Suprapubic skin (tissue), 4 donors: ENCODE results near the gene PCGF6. TPM values are rescaled to one million over a fixed set of nuclear protein-coding genes. Genes with fewer than 3 reads are reported as not detected.
"Not testable (repeated sequence)": the region's sequence is repeated elsewhere in the genome, so short reads cannot be mapped to it uniquely, and the experiment has no call there.

Experiments used
- DNase-seq, 2 donors: peaks; one replicate each; pipeline ENCODE4 v3.0.0-alpha.2; 2019; ENCODE audit warnings: low spot score in 2 of 2
- H3K27ac ChIP-seq: fragments of 200-600 bp; sonication (generic); one replicate; pipeline ENCODE4 v1.5.1; 2019
- H3K27me3 ChIP-seq: fragments of 200-600 bp; sonication (generic); one replicate; pipeline ENCODE4 v1.5.1; 2019
- H3K36me3 ChIP-seq: fragments of 200-600 bp; sonication (generic); one replicate; pipeline ENCODE4 v1.5.1; 2019
- H3K4me1 ChIP-seq: fragments of 200-600 bp; sonication (generic); one replicate; pipeline ENCODE4 v1.5.1; 2019
- H3K4me3 ChIP-seq: fragments of 200-600 bp; sonication (generic); one replicate; pipeline ENCODE4 v1.5.1; 2019; ENCODE audit warnings: mild to moderate bottlenecking
- H3K9me3 ChIP-seq: fragments of 200-600 bp; sonication (generic); one replicate; pipeline ENCODE4 v1.5.1; 2019
- EP300 ChIP-seq: sonication (generic); formaldehyde crosslinking; IDR thresholded peaks from one replicate; pipeline ENCODE4 v1.6.1; 2017; ENCODE audit warnings: antibody characterized with exemption
- POLR2A ChIP-seq, 2 donors: fragments of 450-650 bp; IDR thresholded peaks; one replicate each; pipeline ENCODE4 v1.6.1; 2017; ENCODE audit warnings: antibody characterized with exemption in 2 of 2, mild to moderate bottlenecking in 2 of 2, moderate library complexity in 2 of 2
- POLR2AphosphoS5 ChIP-seq, 3 donors: sonication (generic); formaldehyde crosslinking; IDR thresholded peaks; one replicate each; pipeline ENCODE4 v1.6.1; 2017; ENCODE audit warnings: antibody characterized with exemption in 3 of 3
- WGBS: methylation state at CpG from one replicate; pipeline ENCODE4 v1.1.5; 2018; 5-methylcytosine and 5-hydroxymethylcytosine counted together
- total RNA-seq, 4 donors: library from RNA; depleted of rRNA; stranded (reverse); fragments of >200 nt; gene quantifications; one replicate each; pipeline ENCODE4 v1.1.0, GENCODE V29; 2016
- TF ChIP-seq, protein P1 (sequence below), 2 donors: fragments of 200-600 bp in 1 of 2; fragments of 450-650 bp in 1 of 2; sonication (generic) in 1 of 2; IDR thresholded peaks; one replicate each; pipeline ENCODE4 v1.5.1; 2016 to 2019; ENCODE audit warnings: antibody characterized with exemption in 2 of 2, mild to moderate bottlenecking in 1 of 2, moderate library complexity in 1 of 2

The PCGF6 gene
- total RNA-seq, 4 donors from 2014 or later, result 2.6 to 7.2 (median 4.9) TPM

GRCh38 chr10:103367782-103368518 lies 17.0 kb upstream of the PCGF6 start, which contains the start of gene TAF5:
Gene TAF5, plus strand, starts transcription at chr10:103367976. Its CDS starts 14 bp downstream, at chr10:103367990.
- peak; percentile 93 for DNase-seq
- TF ChIP-seq POLR2AphosphoS5 (IDR thresholded peaks at IDR 0.05), result peak in 2 of 3 donors; percentile 67 to 88
- TF ChIP-seq POLR2A (IDR thresholded peaks at IDR 0.05), result peak in 1 of 2 donors; percentile 86
- TF ChIP-seq, protein P1, sequence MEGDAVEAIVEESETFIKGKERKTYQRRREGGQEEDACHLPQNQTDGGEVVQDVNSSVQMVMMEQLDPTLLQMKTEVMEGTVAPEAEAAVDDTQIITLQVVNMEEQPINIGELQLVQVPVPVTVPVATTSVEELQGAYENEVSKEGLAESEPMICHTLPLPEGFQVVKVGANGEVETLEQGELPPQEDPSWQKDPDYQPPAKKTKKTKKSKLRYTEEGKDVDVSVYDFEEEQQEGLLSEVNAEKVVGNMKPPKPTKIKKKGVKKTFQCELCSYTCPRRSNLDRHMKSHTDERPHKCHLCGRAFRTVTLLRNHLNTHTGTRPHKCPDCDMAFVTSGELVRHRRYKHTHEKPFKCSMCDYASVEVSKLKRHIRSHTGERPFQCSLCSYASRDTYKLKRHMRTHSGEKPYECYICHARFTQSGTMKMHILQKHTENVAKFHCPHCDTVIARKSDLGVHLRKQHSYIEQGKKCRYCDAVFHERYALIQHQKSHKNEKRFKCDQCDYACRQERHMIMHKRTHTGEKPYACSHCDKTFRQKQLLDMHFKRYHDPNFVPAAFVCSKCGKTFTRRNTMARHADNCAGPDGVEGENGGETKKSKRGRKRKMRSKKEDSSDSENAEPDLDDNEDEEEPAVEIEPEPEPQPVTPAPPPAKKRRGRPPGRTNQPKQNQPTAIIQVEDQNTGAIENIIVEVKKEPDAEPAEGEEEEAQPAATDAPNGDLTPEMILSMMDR (IDR thresholded peaks at IDR 0.05), result no peak
- Histone ChIP-seq H3K4me1 (peaks cover 12% of the 10 kb centered on the region), H3K9me3 (no peaks in the 10 kb centered on the region), H3K27me3 (no peaks in the 10 kb centered on the region), H3K4me3 (peak within 1 kb of the TSS; percentile 91), H3K27ac (peak within 1 kb of the TSS; percentile 91), H3K36me3 (peaks cover under 1% of the 10 kb centered on the region)
- under 1% methylated on average over 22 of the region's 81 CpGs for WGBS

GRCh38 chr10:103367379-103367781 lies 16.4 kb upstream of the PCGF6 start:
- WGBS, result 47% methylated on average over 10 of the region's 10 CpGs

DNA sequence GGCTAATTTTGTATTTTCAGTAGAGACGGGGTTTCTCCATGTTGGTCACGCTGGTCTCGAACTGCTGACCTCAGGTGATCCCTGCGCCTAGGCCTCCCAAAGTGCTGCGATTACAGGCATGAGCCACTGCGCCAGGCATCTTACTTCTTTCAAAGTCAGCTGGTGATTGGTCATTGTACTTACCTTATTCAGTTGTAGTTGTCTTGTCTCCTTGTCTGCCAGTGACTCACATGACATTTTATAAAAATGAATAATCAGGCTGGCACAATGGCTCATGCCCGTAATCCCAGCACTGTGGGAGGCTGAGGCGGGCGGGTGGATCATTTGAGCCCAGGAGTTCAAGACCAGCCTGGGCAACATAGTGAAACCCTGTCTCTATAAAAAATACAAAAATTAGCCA lies 9.9 kb upstream of the PCGF6 start:
- H3K9me3 ChIP-seq, H3K4me1 ChIP-seq, H3K4me3 ChIP-seq, H3K27me3 ChIP-seq, H3K27ac ChIP-seq, H3K36me3 ChIP-seq, DNase-seq: not testable (repeated sequence)
- 89% methylated on average over 9 of the region's 9 CpGs for WGBS

More at GRCh38 chr10:103367379-103367781, 16.4 kb upstream of the PCGF6 start:
- TF ChIP-seq POLR2A (IDR thresholded peaks at IDR 0.05), result no peak
- no peak for TF ChIP-seq EP300
- TF ChIP-seq, protein P1 (IDR thresholded peaks at IDR 0.05), result no peak
- no peak for TF ChIP-seq POLR2AphosphoS5 (IDR thresholded peaks at IDR 0.05)
- Histone ChIP-seq H3K27ac (peak overlapping the region; percentile 91), H3K27me3 (no peaks in the 10 kb centered on the region), H3K4me3 (peak overlapping the region; percentile 91), H3K36me3 (no peaks in the 10 kb centered on the region), H3K4me1 (peaks cover 12% of the 10 kb centered on the region), H3K9me3 (no peaks in the 10 kb centered on the region)
- DNase-seq, result no peak

DNA sequence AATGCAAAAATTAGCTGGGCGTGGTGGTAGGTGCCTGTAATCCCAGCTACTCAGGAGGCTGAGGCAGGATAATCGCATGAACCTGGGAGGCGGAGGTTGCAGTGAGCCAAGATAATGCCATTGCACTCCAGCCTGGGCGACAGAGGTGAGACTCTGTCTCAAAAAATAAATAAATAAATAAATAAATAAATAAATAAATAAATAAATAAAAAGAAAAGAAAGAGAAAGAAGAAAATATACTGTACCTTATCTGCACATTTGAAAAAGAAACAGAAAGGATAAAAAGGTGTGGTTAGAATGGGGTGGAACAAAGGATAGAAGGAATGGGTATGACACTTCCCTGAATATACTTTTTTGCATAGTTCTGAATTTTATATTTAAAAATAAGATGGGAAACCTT lies 8.6 kb upstream of the PCGF6 start:
- H3K9me3 ChIP-seq, H3K36me3 ChIP-seq, H3K27ac ChIP-seq, H3K4me3 ChIP-seq, H3K27me3 ChIP-seq, H3K4me1 ChIP-seq, DNase-seq: not testable (repeated sequence)
- 94% methylated on average over 4 of the region's 4 CpGs for WGBS

DNA sequence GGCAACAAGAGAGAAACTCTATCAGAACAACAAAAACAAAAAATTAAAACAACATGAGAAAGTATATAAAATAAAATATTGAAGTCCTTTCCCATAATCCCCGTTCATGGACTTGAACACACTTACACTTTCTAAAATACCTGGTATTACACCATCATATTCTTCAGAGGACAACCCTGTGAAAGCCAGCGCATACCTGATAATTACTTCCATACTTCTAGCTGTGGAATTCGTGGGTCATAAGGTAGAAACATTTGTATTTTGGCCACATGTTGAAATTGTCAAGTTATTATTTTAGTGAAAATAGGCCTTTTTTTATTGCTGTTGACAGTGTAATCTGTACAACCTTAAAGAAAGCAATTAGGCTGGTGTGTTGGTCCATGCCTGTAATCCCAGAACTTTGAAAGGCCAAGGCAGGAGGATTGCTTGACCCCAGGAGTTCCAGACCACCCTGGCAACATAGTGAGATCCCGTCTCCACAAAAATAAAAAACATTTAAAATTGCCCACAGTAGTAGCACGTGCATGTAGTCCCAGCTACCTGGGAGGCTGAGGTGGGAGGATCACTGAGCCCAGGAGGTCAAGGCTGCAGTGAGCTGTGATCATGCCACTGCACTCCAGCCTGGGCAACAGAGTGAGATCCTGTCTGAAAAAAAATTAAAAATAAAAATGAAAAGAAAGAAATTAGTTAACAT lies 5.1 kb upstream of the PCGF6 start:
- 75% methylated on average over 5 of the region's 5 CpGs for WGBS
- no peak for TF ChIP-seq POLR2AphosphoS5 (IDR thresholded peaks at IDR 0.05)
- TF ChIP-seq, protein P1 (IDR thresholded peaks at IDR 0.05), result no peak
- no peak for TF ChIP-seq POLR2A (IDR thresholded peaks at IDR 0.05)
- TF ChIP-seq EP300, result no peak
- Histone ChIP-seq H3K27me3 (no peaks in the 10 kb centered on the region), H3K4me3 (no peak overlapping the region), H3K4me1 (no peaks in the 10 kb centered on the region), H3K36me3 (no peaks in the 10 kb centered on the region), H3K9me3 (no peaks in the 10 kb centered on the region), H3K27ac (no peak overlapping the region)
- no peak for DNase-seq

- not testable (repeated sequence) for H3K36me3 ChIP-seq, H3K4me3 ChIP-seq, H3K27me3 ChIP-seq, H3K27ac ChIP-seq, H3K9me3 ChIP-seq, H3K4me1 ChIP-seq, DNase-seq
- 91% methylated on average over 4 of the region's 4 CpGs for WGBS
These were observed 3.6 kb upstream of the PCGF6 start for GRCh38 chr10:103354567-103354966.
